Activated CD4-positive, CD25-positive, alpha-beta regulatory T cell (primary cell): Measurements from ENCODE around the gene JPH4.
"Not testable (repeated sequence)": the region's sequence is repeated elsewhere in the genome, so short reads cannot be mapped to it uniquely, and the experiment has no call there.

Source experiments
- DNase-seq, 4 experiments: peaks; one replicate each; lab custom pipeline; 2025; lab: John Stamatoyannopoulos, UW

Gene JPH4

DNA sequence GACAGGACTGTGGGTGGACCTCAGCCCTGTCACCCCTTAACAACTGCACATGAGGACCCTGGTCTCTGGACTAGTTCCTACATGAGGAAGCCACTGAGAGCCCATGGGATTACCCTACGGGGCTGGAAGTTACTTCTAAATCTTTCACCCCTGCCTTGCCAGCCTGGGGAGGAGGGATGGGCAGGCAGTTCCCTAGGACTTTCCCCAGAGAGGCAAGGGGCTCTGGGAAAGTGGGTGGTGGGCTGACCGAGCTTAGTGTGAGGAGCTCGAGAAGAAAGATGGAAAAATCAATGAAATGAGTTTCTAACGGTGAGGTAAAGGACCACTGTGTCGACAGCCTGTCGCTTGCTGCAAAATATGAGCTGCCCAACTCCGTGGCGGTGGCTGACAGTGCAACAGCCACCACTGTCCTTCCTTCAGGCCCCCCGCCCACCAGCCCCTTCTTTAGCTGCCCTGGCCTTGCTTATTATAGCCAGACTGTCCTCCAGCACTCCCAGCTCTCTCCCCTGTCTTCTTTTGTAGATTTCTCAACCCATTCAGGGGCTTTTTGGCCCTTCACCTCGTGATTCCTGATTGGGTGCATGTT, 32.0 kb downstream of the JPH4 start:
- no peak for DNase-seq

DNA sequence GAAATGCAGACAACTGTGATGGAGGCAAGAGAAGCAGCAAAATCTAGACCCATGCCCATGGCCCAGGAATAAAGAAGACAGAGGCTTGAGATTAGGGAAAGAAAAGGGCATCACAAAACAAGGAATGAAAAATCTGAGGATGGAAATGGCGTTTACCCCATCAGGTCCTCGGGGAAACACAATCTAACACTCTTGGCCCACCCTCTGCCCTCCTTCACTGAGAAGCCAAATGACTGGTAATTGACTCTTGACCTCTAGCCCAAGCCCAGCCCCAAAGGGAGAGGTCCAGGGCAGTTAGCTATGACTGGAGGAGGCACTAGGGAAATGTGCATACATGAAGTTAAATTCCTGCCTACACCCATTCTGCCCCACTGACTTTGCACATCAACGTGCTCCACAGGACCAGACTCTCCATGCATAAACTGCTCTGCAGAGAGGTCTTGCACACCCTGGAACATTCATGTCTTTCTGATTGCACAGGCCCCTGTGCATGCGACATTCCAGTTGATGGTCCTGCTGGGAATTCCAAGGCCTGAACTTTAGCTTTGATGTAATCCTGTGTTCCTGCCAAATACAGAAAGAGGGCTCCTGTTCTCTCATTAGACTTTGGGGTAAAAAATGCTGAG, 32.7 kb downstream of the JPH4 start:
- no peak for DNase-seq

DNA sequence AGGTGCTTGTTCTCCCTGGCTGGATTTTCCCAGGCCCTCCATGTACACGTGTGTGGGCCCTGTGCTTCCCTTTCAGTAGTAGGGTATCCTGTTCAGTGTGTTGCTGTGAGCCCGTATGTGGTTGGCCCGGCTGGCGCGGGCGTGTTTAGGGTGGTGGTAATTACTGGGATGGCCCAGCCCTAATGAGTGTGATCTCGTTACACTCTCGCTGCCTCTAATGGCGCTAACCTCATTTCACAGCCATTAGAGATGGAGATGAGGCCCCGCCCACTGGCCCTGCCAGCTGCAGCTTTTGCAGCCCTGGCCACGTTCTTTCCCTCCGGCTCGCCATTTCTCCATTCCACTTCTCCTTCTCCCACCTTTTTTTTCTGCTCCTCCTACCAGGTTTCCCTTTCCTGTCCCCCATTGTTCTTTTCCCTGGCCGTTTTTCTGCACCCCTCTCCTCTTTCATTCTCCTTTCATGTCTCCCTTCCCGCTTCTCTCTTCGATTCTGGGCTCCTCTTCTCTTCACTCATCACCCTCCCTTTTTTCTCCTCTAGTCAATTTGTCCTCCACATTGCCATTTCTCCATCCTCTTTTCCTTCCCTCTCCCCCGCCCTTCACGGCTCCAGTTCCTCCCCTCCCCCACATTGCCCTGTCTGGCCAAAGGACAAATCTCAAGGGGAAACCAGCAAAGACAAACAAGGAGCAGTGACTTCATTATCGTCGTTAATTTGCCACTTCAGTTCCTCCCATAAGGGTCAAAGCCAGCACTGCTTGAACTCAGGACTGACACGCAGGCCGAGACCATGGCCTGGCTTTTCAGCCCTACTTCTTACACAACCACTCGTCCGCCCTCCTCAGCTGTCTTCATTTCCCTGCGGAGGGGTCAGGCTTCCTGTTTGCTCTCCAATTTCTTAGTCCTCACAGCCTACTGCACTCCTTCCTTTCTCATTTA, 33.8 kb downstream of the JPH4 start:
- DNase-seq: no peak

DNA sequence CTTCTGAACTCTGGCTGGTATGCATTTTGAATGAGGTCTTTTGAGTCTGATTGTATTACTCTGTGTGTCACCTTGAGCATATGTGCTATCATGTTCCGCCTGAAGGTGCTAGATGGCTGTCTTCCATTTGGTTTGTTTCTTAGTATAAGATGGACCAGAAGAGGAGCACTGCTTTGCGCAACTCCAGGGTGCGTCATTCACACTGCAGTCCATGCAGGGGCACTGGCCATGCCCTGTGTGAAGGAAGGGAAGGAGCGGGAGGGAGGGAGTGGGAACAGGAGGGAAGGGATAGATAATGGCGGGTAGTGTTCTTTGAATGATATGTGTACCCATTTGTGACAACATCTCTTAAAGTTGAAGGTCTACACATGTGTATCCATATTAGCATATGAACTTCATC, 35.2 kb downstream of the JPH4 start:
- DNase-seq: no peak

DNA sequence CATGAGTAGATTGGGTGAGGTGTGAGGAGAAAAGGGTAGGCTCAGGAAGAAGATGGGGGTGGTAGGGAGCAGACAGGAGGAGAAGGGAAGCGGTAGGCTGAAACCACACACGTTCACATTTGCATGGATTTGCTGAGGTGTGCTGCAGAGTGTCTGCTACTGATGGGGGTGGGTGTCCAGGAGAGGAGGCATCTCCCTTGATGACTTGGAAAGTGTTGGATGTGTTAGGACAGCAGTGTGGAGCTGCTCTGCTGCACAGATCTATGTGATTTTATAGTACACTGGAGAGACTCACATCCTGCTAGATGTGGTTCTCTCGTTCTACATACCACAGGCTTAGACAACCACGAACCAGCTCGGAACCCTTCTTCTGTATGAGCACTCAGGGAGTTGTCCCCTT, 36.3 kb downstream of the JPH4 start:
- DNase-seq: no peak

DNA sequence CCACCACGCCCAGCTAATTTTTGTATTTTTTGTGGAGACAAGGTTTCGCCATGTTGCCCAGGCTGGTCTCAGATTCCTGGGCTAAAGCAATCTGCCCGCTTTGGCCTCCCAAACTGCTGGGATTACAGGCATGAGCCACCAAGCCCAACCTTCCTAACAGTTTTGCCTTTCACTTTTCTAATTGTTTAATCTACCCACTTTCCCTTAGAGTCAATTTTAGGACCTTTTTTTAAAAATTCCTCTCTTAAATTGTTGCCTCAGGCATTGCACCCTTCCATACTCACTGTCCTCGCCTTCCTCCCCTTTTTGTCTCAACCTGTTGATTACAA, 38.5 kb downstream of the JPH4 start:
- DNase-seq: no peak

DNA sequence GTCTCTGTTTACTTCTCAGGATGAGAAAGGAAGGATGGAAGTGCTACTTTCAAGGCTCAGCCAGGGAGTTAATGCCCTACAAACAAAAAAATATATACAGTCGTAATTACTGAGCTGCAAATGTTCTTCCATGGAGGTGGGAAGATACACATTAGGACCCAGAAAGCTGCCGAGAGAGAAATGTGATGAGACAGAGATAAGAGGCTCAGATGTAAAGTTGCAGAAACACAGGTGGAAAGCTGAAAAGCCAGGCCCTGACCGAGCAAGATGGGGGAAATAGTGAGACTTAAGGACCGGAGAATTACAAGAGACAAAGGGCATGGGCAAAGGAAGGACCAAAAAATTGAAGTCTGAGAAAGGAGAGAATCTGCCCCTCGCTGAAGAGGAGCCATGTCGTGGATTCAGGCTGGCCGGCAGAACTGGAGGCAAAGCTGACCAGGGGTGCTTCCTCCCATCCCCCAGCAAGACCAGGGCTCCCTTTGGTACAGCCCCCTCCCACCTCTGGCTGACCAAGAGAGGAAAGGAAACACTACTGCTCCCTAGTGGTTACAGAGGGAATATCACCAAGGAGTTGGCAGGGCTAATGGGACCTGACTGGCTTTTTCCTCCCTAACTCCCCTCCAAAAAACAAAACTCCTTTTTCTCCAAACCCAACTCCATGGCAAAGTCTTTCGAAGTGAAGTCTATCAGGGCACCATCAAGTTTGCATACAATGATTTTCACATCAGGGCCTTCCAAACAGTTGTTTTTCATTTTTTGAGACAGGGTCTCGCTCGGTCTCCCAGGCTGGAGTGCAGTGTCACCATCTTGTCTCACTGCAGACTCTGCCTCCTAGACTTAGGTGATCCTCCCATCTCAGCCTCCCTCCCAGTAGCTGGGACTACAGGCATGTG, 39.1 kb downstream of the JPH4 start:
- no peak for DNase-seq

DNA sequence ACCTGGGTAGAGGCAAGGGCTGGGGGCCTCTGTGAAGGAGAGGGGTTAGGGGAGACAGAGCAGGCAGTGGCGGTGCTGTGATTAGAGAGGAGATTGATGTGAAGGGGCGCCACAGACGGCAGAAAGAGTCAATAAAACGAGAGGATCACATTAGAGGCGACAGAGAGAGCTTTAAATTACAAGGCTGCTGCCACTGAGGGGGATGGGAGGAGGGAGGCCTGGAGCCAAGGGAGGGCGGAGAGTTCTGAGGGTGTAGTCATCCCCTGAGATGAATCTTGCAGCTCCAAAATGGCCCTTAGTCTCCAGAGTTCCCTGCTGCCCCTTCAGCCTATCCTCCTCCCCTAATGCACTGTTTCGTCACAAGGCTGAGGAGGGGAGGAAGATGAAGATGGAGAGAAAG, 39.8 kb downstream of the JPH4 start:
- no peak for DNase-seq

DNA sequence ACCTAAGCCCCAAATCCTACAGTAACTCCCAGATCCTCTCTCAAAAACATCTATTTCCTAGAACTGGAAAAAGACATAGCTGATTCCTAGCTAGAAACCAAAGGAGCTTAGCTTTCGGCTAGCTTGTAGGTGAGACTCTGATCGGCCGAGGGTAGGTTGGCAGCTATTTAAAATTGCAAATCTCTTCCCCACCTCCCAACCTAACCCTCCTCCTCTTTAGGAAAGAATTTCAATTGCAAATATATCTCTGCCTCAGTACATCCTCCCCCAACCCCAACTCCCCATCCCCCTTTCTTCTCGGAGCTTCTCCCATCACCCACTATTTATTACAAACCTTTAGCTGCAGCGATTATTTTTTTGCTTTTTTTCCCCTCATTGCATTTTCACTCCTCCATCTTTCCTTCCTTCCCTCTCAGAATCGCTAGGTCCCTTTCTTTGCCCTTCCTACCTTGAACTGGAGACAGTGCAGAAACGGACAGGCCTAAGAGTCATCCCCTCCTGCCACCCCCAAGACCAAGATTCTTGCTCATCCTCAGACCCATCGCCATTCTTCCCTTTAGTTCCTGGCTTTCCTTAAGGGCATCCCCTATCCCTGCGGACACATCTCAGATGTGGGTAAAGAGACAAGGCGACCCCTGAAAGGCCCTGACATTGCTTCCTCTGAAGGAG, 40.4 kb downstream of the JPH4 start:
- no peak for DNase-seq

DNA sequence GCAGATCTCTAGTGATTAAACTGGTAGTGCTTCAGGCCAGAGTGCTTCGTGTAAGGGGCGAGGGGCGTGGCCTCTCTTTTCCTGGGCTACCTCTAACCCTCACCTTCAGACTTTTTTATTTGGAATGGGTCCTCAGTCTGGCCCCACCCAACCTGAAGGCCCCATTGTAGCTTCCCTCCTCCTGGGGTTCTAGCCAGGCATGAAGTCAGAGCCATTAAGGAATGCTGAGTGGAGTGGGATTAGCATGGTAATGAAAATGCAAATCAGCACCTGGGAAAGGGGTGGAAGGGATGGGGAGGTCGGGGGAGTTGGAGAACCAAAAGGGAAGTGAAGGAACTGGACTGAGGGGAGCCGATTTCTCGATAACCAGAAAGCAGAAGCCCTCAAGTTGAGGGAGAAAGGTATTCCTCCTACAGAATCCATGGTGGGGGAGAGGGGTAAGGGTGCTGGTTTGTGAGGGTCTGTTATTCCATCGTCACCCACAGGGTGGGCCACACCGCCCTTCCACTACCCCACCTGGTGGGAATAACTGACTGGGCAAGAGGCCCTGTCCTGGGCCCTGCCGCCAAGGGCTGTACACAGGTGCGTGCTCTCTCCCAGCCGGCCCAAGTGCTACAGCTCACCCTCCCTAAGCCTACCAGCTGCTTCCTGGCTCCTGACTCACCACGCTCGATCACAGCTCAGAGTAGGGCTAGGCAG, 41.1 kb downstream of the JPH4 start:
- DNase-seq: no peak

DNA sequence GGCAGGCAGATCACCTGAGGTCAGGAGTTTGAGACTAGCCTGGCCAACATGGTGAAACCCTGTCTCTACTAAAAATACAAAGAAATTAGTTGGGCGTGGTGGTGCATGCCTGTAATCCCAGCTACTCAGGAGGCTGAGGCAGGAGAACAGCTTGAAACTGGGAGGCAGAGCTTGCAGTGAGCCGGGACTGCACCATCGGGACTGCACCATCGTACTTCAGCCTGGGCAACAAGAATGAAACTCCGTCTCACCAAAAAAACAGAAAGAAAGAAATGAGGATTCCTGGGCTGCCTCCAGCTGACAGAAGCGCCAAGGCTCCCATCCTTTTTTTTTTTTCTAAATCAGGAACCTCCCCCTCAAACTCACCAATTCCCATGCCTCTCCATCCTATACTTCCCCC, 41.7 kb downstream of the JPH4 start:
- not testable (repeated sequence) for DNase-seq

DNA sequence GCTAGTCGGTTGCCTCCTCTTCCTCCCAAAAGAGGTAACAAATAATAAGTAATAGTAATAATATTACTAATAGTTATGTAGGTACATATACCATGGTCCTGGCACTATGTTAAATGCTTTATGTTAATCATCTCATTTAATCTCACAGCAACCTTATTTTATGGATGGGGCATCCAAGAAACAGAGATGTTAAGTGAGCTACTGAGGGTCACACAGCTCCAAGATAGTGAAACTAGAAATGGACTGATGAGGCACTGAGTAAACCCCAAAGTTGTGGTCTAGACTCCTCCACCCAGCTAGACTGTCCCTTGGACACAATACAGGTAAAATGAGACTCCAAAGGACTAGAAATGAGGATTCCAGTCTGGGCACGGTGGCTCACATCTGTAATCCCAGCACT, 42.1 kb downstream of the JPH4 start:
- no peak for DNase-seq

DNA sequence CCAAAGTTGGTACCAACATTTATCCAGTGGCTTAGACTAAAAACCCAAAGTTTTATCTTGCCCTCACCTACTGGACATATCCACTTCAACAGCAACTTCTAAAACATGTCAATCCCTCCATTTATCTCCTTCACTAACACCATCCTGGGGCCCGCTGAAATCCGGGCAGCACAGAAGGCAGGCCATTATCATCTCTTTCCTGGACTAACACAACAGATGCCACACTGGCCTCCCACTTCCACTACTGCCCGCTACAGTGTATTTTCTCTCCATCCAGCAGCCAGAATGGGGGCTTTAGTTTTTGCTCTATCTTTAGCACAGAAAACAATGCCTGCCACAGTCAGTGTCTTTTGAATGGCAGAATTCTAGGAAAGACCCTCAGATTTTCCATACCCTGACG, 42.6 kb downstream of the JPH4 start:
- DNase-seq: no peak

DNA sequence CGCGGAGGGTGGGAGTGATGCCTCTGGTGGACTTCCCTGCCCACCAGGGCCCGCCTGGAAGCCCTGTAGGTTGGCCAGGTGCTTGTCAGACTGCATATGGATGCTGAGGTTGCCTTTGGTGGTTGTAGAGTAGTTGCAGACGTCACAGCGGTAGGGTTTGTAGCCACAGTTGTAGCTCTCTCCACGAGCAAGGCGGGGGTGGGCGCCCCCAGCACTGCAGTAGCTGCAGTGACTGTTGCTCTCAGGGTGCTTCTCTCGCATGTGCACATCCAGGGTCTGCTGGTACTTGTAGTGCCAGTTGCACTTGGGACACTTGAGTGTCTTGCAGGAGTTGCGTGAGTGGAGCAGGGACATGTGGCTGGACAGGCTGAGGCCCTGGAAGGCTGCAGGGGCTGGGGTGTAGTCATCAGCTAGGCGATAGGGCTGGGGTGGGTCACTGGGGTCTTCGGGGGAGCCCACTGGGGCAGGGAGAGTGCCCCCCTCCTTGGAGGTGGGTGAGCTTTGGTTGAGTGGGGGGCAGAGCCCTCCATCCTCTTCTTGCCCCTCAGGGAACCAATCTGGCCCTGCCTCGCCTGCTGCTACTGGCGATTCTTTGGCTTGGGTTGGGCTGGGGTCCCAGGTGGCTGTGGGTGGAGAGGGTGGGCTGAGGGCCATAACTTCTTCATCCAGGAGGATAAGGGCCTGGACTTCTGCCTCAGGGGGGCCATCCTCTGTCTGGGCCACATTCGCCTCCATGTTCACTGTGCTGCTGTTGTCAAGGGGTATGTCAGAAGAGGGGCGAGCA, 44.7 kb downstream of the JPH4 start:
- no peak for DNase-seq

DNA sequence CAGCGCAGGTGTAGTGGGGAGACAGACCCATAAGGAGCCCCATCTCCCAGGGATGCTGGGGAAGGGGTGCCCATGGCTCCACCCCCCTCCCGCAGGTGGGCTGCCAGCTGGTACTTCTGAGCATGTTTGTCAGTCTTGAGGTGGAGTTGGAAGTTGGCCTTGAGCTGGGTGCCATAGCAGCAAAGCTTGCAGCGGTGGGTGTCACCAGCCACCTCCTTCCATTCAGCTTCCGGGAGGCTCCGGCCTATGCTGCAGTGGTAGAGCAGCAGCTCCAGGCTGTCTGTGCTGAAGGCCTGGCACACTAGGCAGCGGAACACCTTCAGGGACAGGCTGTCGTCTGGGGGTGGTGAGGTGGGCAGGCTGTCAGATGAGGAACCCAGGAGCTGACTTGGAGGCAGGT, 45.9 kb downstream of the JPH4 start:
- DNase-seq: no peak

DNA sequence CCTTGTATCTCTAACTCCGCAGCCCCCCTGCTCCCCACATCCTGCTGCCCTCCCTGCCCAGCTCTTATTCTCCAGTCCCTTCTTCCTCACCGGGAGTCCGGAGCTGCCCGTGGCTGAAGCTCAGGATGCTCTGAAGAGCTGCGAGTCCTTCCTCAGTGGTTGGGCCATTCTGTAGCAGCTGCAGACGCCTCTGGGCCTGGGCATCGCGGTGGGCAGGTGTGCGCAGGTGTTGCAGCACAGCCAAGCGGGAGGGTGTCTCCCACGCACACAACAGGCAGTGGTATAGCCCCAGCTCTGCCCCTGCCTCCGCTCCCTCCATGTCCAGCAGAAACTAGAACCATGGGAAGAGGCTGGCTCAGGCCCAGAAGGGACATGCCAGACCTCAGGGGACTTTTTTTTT, 47.2 kb downstream of the JPH4 start:
- DNase-seq: no peak

DNA sequence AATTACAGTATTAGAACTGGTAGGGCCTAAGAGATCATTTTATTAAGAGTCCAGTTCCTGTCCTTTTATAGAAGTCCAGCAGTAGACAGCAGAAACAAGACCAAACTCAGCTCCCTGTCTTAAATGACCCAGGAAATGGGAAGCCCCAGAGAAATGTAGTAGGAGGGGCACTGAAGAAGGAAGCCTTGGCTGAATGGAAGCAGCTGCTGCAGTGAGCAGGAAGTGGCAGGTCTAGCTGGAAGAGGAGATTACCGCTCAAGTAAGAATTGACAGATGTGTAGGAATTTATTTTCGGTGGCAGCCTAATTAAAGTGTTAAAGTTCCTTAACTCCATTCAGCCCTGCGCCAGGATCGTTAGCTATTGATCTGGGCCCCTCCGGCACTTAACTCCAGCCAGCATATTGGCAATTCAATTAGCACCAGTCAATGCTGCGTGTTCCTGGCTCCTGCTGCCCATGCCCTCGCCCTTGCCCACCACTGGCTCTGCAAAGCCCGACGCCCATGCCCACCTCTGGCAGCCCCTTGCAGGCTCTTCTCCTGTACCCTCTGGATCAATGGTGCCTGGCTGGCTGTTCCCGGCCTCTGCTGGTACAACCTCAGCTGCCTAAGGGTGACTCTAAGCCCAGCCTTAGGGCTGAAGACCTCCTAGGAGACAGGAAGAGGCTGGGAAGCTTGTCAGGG, 48.1 kb downstream of the JPH4 start:
- no peak for DNase-seq

DNA sequence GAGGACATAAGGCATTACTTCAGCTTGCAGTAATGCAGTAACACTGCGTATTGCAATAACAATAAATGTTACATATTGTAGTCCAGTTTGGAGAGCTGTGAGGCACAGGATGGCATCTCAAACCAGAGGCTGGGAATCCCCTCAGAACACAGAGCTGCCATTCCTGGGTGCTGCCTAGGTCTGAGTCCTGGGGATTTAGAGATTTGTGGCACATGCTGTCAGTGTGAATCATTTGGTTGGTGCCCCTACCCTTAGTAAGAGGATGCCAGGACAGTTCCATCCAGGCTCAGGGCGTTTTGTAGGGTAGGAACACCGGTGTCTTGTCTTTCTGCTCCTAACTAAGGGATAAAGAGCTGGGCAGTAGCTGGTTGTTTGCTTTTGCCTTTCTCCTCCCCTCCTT, 49.6 kb downstream of the JPH4 start:
- DNase-seq: no peak

DNA sequence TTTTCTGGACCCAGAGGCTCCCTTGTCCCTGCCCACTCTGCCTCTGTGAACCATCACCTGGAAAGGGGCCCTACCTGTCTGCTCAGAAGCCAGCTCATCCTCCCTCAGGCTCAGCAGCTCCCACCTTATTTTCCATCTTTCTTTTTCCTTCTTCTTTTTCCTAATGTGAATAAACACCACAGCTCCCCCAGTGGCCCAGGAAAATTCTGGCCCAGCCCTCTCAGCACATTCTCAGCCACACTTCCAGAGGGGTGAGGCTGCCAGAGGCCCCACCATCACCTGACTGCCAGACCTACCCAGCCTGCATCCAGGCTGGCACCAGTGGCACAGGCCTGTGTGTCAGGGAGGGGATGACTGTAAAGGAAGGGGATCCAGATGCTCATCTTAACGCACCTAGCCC, 50.0 kb downstream of the JPH4 start:
- DNase-seq: no peak

DNA sequence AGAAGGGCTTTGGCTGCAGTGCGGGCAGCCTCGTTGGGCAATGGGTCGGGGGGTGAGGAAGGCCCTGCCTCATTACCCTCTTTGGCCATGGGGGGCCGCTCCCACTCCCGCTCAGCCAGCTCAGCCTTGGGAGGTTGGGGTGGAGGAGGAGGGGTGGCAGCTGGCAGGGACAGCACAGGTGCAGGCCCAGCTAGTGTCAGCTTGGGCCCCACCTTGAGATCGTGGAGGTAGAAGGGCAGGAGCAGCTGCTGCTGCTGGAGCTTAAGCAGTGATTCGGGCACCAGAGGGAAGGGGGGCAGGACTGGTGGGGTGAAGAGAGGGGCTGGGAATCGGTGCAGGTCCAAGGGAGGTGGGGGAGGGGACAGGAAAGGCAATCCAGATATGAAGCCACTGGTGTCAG, 53.0 kb downstream of the JPH4 start:
- no peak for DNase-seq
